ENCODE results near the gene XXYLT1.
A peak's percentile ranks its signal among the peaks of the same experiment; 100 is the strongest.

Gene XXYLT1

DNA sequence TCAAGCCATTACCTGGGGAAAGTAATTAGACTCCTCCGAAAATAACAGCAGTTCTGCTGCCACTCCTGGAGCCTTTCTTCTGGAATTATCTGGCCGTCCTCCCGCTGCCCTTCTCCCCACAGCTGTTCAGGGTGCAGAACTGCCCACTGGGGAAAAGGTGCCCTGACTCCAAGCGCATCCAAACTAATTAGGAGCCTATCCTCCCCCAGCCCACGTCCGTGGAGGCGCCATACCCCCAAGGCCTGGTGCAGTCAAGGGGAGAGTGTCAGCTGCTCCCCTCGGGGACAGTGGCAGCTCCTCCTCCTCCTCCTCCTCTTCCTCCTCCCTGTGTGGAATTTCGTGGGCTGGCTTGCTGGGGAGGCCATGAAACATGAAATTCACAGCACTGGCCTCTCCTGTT is 177.2 kb downstream of the XXYLT1 start:
- no peak for DNase-seq

DNA sequence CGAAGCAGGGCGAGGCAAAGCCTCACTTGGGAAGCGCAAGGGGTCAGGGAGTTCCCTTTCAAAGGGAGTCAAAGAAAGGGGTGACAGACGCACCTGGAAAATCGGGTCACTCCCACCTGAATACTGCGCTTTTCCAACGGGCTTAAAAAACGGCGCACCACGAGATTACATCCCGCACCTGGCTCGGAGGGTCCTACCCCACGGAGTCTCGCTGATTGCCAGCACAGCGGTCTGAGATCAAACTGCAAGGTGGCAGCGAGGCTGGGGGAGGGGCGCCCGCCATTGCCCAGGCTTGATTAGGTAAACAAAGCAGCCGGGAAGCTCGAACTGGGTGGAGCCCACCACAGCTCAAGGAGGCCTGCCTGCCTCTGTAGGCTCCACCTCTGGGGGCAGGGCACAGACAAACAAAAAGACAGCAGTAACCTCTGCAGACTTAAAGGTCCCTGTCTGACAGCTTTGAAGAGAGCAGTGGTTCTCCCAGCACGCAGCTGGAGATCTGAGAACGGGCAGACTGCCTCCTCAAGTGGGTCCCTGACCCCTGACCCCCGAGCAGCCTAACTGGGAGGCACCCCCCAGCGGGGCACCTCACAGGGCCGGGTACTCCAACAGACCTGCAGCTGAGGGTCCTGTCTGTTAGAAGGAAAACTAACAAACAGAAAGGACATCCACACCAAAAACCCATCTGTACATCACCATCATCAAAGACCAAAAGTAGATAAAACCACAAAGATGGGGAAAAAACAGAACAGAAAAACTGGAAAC is 182.9 kb downstream of the XXYLT1 start:
- peak; percentile 22 for DNase-seq

DNA sequence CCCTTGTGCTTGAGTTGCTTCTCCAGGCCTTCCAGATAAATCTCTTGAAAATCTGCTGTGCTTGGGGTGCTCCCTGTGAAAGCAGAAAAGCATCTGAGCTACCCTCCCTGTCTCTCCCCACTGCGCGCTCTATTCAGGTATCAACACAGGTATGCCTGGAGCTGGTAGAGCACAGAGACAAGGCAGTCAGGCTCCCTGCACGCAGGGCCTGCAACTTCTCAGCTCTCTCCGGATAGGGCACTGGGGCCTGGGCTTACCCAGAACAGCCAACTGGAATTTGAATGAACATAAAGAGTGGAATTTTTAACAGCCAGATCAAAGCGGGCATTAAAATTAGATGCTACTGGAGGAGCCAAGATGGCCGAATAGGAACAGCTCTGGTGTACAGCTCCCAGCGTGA is 183.6 kb downstream of the XXYLT1 start:
- DNase-seq, result peak; percentile 30

DNA sequence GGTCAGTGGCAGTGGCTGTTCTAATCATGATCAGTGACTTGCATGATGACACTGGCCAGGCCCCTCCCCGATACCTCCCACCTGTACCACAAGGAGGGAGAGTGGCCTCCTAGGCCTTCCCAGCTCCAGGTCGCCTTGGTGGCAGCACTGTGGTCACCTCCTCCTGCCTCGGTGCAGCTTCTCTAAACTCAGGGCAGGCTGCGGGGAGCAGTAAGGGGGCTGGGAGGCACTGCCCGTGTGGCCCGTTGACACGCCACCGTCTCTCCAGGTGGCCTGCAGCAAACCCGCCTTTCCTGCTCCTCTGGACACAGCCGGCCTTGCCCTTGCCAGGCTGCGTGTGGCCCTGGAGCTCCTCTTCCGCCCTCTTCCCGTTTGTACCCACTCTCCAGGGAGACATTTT is 184.1 kb downstream of the XXYLT1 start:
- DNase-seq, result no peak

DNA sequence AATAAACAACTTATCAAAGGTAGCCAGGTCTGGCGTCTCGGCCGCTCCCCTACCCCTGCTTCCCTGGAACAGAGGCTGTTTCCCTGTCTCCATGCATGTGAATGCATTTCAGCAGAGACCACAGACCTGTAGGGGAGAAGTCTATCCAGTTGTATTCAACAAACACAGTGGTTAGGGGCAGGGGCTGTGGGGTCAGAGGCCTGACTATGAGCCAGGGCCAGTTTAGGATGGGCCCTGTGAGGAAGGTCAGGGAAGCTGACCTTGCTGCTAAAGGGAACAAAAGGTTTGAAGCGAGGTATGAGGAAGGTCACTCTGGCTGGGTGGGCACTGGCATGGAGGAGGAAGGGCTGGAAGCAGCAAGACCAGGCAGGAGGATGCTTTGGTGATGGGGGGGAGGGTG is 184.6 kb downstream of the XXYLT1 start:
- DNase-seq, result no peak

DNA sequence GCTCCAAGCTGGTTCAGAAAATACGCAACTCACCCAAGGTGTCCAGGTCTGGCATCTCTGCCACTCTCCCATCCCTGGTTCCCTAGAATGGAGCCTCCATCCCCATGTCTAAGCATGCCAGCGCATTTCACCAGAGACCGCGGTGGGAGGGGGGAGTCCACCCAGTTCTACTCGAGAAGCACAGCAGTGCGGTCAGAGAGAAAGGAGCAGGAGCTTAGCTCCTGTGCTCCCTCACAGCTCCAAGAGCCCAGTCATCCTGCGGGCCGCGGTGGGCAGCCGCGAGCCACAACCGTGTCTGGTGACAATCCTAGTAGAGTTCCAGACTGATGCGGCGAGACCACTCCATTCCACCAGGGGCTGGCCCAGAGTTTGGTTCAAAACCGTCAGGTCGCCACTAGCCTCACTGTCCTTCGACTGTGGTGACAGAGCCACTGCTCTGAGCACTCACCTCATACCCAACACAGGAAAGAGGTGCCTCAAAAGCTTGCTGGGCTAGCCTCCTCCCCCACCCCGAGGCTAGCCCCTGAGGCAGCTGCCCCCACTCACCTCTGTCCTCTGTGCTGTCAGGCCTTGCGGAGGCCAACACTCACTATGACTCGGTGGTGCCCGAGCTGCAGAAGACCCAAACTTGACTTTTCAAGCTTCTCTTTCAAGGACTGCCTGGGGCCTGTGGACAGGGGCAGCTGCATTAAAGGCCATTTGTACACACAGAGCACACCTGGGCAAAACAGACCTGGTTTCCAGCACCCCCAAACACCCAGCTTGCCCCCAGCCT is 185.4 kb downstream of the XXYLT1 start:
- DNase-seq, result no peak

DNA sequence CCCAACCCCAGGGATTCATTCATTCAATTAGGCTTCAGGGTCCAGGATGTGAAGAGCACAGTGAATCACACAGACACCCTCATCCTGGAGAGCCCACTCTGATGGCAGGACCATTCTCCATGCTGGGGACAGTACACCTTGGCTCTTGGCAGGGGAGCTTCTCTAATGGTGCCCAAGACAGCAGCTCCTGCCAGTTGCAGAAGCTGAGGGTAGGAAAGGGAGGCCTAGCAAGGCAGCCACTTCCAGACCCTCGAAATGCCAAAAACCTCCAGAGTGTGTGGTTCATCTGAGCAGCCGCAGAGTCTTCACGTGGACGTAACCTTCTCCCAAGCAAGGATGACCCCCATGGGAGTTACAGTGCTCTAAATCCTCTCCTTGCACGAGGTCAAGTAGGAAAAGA is 186.2 kb downstream of the XXYLT1 start:
- no peak for DNase-seq

DNA sequence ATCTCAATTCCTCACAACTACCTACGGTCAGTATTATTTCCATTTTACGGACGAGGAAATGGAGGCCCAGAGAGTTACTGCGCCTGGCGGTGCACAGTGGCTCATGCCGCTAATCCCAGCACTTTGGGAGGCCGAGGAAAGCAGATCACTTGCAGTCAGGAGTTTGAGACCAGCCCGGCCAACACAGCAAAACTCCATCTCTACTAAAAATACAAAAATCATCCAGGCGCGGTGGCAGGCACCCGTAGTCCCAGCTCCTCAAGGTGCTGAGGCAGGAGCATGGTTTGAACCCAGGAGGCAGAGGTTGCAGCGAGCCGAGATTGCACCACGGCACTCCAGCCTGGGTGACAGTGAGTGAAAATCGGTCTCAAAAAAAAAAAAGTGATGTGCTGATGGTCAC is 187.3 kb downstream of the XXYLT1 start:
- no peak for DNase-seq

DNA sequence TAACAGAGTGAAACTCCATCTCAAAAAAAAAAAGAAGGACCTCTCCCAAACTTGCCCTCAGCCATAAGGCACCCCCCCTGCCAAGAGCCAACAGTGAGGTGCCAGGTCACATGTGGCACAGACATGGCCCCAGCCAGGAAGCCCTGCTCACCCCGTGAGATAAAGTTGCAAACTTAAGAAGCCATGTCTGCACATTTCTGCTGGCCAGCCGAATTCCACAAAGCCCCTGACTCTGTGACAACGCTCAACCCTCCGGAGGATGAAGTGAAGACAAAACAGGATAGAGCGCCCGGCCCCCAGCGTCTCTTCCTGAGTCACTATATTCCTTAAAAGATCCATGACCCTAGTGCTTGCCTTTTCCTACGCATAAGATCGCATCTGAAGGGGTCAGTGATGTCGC is 188.1 kb downstream of the XXYLT1 start:
- DNase-seq, result no peak

DNA sequence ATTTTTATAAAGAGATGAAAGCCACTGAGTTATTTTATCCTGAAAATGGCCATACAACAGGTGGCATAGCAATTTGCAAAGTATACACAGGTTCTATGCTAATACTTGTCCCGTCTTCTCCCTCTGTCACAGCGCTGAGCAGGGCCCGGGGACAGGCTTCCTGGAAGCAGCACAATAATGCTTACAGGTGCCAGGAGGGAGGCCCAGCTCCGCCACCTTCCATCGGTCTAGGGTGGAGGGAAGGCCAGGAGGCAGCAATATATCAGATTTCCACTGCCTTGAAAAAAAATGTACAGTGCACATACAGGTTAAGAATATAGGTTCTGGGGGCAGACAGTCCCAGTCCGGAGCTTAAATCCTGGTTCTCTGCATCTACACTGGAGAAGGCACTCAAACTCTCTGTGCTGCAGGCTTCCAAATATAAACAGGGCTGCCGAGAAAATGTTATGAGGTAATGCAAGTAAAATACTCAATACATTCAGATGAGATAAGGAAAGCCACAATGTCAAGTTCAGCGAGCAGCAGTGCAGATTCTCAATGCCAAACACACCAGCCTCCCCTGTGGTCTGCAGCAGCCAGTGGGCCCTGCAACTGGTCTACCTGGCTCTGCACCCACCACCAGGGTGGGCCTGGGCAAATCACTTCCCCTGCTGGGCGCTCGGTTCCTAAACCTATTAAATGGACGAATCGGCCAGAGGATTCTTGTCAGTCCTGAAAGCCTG is 189.6 kb downstream of the XXYLT1 start:
- DNase-seq, result peak; percentile 54

DNA sequence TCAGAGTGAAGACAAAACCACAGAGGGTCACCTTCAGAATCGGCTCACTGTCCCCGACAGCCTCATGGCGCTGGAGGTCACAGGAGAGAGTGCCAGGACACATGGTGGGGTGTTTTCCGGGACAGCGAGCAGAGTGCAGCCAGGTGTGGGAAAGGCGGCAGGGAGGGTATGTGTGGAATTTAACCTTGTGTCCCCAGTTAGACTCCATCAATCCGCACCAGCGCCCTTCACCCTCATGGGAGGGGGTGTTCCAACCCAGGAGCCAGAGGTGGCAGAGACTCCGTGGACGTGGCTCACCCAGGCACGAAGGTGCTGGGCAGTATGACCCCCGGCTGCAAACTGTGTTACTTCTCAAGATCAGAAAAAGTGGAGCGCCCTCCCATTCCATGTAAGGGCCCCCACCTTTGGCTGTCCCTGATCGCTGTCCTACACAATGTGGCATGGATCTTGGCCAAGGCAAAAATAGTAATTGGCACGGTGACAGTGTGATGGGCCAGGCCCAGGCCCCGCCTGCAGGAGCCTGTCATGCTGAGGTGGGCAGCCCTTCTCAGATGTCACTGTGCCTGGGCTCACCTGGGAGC is 190.3 kb downstream of the XXYLT1 start:
- DNase-seq, result peak; percentile 79

DNA sequence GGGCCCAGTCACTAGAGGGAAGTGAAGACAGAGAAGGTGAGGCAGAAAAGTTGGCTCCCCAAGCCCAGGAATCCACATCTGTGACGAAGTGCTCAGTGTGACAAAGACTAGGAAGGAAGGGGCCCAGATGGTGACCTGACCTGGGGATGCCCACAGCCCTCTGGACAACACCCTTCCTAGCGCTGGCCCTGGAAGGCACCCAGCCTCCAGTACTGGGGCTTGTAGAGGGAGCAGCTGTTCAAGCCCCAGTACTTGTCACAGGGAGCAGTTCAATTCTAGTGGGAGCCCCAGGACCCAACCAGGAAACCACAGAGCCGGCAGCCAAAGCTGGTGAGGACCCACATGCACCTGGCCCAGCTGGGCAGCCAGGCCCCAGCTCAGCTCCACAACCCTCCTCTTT is 190.8 kb downstream of the XXYLT1 start:
- no peak for DNase-seq

DNA sequence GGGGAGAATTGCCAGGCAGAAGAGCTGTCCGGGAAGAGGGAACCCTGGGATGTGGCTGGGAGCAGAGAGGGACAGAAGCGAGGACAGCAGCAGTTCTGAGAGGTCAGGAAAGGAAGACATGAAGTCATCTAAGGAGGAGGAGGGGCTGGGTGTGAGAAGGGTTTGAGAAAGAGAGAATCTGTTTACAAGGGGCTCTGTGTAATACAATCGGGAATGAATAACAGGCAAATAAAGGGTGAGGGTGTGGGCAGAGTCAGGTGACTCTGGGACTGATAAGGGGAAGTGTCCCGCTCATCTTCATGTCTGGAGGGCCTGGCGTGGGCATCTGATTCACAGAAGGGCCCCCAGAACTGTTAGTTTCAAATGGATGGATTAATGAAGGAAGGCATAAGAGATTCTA is 191.3 kb downstream of the XXYLT1 start:
- DNase-seq, result no peak

DNA sequence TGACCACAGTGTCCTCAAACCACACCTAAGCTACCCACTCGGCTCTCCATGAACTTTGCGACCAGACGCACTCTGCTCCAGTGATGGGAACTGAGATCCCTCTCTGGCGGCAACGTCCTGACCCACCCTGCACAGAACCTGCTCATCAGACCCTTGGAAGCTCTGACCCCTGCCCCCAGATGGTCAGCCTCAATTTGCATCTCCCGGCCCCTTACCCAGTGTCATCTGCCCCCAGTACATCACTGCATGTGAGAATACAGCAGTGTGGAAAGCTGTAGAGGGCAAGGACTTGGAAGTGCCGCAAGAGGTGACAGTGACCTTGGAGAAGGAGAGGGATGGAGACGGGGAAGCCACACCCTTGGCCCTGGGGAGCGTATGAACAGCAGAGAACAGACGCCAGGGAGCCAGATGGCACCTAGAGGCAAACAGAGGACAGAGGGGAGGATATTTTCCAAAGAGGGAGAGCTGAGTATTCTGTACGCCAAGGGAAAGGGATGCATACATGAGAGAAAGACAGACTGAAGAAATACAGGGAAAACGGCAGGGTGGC is 192.0 kb downstream of the XXYLT1 start:
- no peak for DNase-seq

DNA sequence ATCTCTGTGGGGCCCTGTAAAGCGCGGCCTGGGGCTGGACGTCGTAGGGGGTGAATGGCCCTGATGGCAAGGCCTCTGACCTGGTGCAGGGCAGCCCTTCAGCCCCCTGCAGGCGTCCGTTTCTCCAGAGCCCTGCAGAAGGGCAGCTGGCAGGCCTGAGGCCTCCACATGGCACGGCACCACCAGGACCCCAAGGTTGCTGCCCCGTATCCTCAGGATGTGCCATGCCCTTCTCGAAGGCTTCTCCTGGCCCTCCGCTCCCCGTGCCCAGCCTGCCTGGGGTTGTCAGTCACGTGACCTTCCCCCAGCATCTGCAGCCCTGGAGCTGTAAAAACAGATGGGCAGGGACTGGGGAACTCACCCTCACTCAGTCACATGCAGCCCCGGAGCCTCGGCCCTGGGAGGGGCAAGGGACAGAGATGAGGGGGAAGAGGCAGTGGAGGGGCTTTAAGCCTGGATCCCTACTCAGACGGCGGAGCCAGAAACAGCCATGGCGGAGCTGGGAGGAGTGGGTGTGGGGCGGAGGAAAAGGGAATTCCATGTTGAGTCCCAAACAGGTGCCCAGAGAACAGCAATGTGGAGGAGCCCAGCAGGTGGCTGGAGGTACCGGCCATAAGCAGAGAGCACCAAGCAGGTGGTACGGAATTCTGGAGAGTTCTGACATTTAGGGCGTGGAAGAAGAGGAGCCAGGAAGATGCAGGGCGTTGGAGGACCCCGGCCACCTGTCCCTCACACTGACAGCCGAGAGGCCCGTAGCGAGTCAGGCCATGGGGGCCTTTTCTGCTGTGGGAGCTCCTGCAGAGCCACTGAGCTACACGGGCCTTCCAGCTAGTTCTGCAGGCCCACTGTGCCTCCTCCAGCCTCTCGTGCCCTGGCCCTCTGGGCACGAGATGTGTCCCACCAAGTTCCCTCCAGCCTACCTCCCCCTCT is 193.1 kb downstream of the XXYLT1 start:
- no peak for DNase-seq

DNA sequence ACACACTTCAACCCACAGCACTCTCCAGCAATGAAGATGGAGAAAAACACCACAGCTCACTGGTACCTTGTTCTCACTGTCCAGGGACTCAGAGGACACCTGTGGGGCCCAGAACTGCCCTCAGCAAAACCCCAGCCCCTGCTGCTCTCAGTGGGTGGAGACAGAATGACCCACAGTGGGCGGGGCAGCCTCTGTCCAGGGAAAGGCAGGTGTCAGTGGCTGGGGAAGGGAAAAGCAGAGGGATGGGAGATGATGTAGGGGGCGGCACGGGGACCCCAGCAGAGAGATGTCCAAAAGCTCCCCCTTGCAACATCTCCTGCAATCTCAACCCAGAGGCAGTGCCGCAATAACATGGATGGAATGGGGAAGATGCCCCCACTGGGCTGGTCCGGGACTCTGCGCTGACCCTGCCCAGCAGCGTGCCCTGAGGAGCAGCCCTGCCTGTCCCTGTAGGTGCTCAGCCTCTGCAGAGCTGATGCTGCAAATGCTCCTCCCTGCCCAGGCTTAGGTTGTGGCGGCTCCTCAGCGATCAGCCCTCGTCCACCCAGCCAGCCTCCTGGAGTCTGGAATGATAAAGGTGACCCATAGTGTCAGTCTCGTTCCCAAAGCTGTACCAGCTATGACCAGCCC is 193.9 kb downstream of the XXYLT1 start:
- no peak for DNase-seq

DNA sequence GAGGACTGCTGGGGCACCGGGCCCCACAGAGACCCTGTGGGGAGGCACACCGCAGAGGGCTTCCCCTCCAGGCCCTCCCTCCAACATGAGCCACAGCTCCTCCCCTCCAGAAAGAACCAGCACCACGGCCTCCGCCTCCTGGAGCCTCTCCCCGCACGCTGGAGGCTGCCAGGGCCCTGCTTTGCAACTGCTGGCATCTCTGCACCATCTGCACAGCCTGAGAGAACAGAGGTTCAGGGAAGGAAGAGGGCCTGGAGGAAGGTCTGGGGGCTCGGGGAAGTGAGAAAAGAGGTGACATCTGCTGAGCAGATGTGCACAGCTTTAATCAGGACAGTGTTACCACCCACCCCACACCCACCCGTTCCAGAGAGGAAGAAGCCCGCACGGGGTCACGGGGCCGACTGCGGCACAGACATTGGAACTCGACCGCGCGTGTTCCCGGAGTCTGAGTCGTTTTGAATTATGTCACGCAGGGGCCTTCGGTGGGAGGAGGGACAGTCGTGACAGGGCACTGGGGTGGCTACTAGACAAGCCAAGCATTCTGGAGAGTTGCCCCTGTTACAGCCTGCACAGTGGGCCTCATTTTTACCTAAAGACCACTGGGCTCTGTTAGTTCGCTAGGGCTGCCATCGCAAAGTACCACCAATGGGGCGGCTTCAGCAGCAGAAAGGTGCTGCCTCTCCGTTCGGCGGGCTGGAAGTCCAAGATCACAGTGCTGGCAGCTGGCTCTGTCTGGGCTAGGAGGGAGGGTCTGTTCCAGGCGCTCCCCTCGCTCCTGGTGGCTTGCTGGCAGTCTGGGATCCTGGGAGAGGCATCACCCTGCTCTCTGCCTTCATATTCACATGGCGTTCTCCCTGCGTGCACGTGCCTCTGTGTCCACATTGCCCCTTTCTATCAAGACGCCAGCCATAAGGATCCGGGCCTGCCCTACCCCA is 194.8 kb downstream of the XXYLT1 start:
- DNase-seq, result no peak

DNA sequence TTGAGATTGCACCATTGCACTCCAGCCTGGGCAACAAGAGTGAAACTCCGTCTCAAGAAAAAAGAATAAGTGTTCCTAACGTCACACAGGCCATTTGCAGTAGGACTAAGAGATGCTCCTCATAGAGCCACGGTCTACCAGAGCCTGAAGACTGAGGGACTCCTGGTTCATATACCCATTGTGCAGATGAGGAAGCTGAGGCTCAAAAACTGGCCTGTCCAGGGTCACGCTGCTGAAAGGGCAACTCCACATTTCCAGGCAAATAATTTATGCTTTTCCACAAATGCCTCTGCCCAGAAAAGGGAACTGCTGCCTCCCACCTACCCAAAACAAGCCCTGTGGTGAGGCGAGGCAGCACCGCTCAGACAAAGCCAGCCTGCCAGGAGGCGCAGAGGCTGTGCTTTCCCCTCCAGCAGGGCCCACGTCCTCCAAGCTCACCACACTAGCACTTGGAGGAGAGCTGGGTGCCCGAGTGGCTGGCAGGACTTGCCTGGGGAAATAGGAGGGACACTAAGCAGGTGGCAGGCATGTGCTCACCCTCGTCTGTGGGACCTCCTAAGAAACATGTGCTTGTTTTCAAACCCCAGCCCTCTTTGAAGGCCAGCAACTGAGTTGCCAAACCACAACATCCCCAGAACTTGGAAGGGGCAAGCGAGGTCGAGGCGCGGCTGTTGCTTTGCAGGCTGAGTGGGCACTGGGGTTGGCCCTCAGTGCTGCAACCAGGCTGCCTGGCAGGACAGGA is 195.6 kb downstream of the XXYLT1 start:
- no peak for DNase-seq
